Thyroid gland (tissue), 4 donors: ENCODE results near the gene CCT7. TPM values are rescaled to one million over a fixed set of nuclear protein-coding genes. Genes with fewer than 3 reads are reported as not detected.

Source experiments
- DNase-seq, 2 donors: peaks; one replicate each; pipeline ENCODE4 v3.0.0-alpha.2; 2019
- H3K27ac ChIP-seq, 3 donors: fragments of 200-600 bp; sonication (generic); 1 replicate in 2 of 3; 2 replicates in 1 of 3; pipeline ENCODE4 v1.5.1; 2016 to 2019; ENCODE audit warnings: mild to moderate bottlenecking in 1 of 3, moderate library complexity in 1 of 3
- H3K27me3 ChIP-seq: fragments of 200-600 bp; sonication (generic); one replicate; pipeline ENCODE4 v1.5.1; 2019
- H3K36me3 ChIP-seq, 2 donors: fragments of 200-600 bp; sonication (generic); one replicate each; pipeline ENCODE4 v1.5.1; 2016 to 2019
- H3K4me1 ChIP-seq, 2 donors: fragments of 200-600 bp; sonication (generic); one replicate each; pipeline ENCODE4 v1.5.1; 2017 to 2019
- H3K4me3 ChIP-seq, 3 donors: fragments of 200-600 bp; sonication (generic); replicated peaks in 1 of 3; 1 replicate in 2 of 3; 2 replicates in 1 of 3; pipeline ENCODE4 v1.5.1; 2016; ENCODE audit warnings: mild to moderate bottlenecking in 1 of 3
- H3K9me3 ChIP-seq: fragments of 200-600 bp; sonication (generic); one replicate; pipeline ENCODE4 v1.5.1; 2017
- CTCF ChIP-seq, 6 experiments: fragments of 200-600 bp in 3 of 6; fragments of 450-650 bp in 3 of 6; sonication (generic) in 3 of 6; IDR thresholded peaks; one replicate each; pipeline ENCODE4 v1.5.1; 2016 to 2019; ENCODE audit warnings: antibody characterized with exemption in 6 of 6, mild to moderate bottlenecking in 2 of 6, inconsistent platforms in 1 of 6, moderate library complexity in 1 of 6
- POLR2A ChIP-seq, 2 donors: fragments of 450-650 bp; IDR thresholded peaks; one replicate each; pipeline ENCODE4 v1.6.1; 2017; ENCODE audit warnings: antibody characterized with exemption in 2 of 2, mild to moderate bottlenecking in 2 of 2, moderate library complexity in 1 of 2
- WGBS, 2 donors: methylation state at CpG; one replicate each; pipeline ENCODE4 v1.1.5; 2017; 5-methylcytosine and 5-hydroxymethylcytosine counted together
- intact Hi-C: fragments of 100-400 bp; cut with DNase I; formaldehyde crosslinking; loops from one replicate; pipeline ENCODE4 v1.15.1; 2023
- total RNA-seq, 4 donors: library from RNA; depleted of rRNA; stranded (reverse); fragments of >200 nt; gene quantifications; one replicate each; pipeline ENCODE4 v1.2.3, GENCODE V29; 2016

The CCT7 gene
- total RNA-seq, 4 donors from 2014 or later = 160 to 205 (median 189) TPM

DNA sequence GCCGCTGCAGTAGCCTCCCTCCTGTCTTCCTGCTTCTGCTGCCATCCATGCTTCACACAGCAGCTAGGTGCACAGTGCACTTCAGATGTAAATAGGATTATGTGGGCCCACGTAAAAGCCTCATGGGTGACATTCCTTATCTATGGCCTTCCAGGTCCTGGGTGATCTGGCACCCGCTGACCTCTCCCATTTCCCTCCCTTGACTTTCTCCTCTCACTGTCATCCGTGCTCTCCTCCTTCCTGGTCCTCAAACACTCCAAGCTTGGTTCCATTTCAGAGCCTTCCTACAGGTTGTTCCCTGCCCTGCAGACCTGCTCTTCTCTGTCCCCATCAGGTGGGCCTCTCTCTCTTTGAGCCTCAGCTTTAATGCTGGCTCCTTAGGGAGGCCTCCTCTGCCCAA, 24.1 kb upstream of the CCT7 start:
- Histone ChIP-seq H3K4me1 (peaks cover 8 to 14% of the 10 kb centered on the region in 2 donors), H3K27me3 (peaks cover 11% of the 10 kb centered on the region), H3K27ac (no peak overlapping the region), H3K36me3 (no peaks in the 10 kb centered on the region), H3K9me3 (no peaks in the 10 kb centered on the region), H3K4me3 (no peak overlapping the region)
- 72 to 79% methylated on average over 4 of the region's 4 CpGs for WGBS, 2 donors
- TF ChIP-seq POLR2A (IDR thresholded peaks at IDR 0.05) = no peak
- no peak for TF ChIP-seq CTCF (IDR thresholded peaks at IDR 0.05)
- DNase-seq = no peak
- intact Hi-C loops = no loop called here

DNA sequence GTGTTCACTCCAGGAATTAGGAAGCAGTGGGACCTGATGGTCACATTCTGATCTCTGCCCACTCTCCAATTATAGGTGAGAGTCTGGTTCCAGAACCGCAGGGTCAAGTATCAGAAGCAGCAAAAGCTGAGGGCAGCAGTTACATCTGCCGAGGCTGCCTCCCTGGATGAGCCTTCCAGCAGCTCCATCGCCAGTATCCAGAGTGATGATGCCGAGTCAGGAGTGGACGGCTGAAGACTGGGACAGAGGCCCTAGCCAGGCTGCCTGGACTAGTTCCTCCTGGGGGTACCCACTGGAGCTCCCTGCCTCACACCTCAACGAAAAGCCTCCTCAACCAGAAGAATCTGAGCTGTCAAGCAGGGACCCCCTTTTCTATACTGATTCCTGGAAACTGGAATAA, 23.4 kb upstream of the CCT7 start:
- no peak for DNase-seq
- Histone ChIP-seq H3K27me3 (peaks cover 6% of the 10 kb centered on the region), H3K4me3 (no peak overlapping the region), H3K4me1 (peaks cover 12 to 17% of the 10 kb centered on the region in 2 donors), H3K9me3 (no peaks in the 10 kb centered on the region), H3K27ac (no peak overlapping the region), H3K36me3 (no peaks in the 10 kb centered on the region)
- TF ChIP-seq CTCF (IDR thresholded peaks at IDR 0.05) (no peak), POLR2A (IDR thresholded peaks at IDR 0.05) (no peak)
- WGBS, 2 donors = 89 to 92% methylated on average over 6 of the region's 6 CpGs
- intact Hi-C loops = no loop called here

DNA sequence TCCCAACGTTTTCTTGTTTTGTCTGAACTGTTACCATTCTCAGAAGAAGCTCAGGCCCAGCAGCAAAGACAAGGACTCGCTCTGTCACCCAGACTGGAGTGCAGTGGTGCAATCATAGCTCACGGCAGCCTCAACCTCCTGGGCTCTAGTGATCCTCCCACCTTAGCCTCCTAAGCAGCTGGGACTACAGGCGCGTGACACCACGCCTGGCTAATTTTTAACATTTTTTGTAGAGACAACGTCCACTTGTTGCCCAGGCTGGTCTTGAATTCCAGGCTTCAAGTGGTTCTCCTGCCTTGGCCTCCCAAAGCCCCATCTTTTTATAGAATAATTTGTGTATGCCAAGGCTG, 22.0 kb upstream of the CCT7 start:
- 52 to 53% methylated on average over 7 of the region's 7 CpGs for WGBS, 2 donors
- H3K4me1 ChIP-seq = peaks cover 12 to 17% of the 10 kb centered on the region in 2 donors
- no peak overlapping the region for H3K4me3 ChIP-seq
- TF ChIP-seq CTCF (IDR thresholded peaks at IDR 0.05) = no peak
- TF ChIP-seq POLR2A (IDR thresholded peaks at IDR 0.05) = no peak
- H3K36me3 ChIP-seq = no peaks in the 10 kb centered on the region
- H3K27me3 ChIP-seq = no peaks in the 10 kb centered on the region
- no peaks in the 10 kb centered on the region for H3K9me3 ChIP-seq
- intact Hi-C loops = no loop called here
- no peak for DNase-seq
- no peak overlapping the region for H3K27ac ChIP-seq

DNA sequence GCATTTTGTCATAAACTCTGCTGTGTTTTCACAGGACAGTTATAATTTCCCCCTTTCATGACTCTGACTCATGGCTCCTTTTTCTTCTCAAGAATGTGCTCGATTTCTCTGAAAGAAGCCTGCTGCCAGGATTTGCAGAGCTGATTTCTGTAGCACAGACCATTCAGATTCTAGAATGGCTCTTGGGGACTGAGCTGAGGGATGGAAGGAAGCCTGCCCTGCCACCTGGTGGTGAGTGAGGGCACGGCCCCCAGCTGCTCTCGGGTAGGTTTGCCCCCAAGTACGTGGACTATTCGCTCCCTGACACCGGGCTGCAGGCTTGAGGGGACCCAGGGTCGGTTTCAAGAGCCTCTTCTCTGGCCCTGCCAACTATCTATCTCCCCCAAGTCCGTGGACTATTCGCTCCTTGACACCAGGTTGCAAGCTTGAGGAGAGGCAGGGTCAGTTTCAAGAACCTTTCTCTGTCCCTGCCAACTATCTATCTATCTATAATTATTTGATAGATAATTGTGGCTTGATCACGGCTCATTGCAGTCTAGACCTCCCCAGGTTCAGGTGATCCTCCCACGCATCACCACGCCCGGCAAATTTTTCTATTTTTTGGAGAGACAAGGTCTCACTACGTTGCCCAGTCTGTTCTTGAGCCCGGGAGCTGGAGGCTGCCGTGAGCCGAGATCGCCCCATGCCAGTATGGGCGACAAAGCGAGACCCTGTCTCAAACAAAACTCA, 21.5 kb upstream of the CCT7 start:
- Histone ChIP-seq H3K4me3 (no peak overlapping the region), H3K36me3 (no peaks in the 10 kb centered on the region), H3K9me3 (no peaks in the 10 kb centered on the region), H3K4me1 (peaks cover 12 to 17% of the 10 kb centered on the region in 2 donors), H3K27ac (no peak overlapping the region), H3K27me3 (no peaks in the 10 kb centered on the region)
- intact Hi-C loops = no loop called here
- 55 to 58% methylated on average over 18 to 20 of the region's 20 CpGs for WGBS, 2 donors
- peak; percentile 73 to 95 (median 78) for TF ChIP-seq CTCF (IDR thresholded peaks at IDR 0.05)
- TF ChIP-seq POLR2A (IDR thresholded peaks at IDR 0.05) = no peak
- peak; percentile 68 to 72 for DNase-seq

- Histone ChIP-seq H3K9me3 (no peaks in the 10 kb centered on the region), H3K27ac (peak within 1 kb of the TSS in 2 of 3 donors; percentile 41 to 52), H3K4me3 (peak within 1 kb of the TSS; percentile 29 to 88 (median 43)), H3K36me3 (no peaks in the 10 kb centered on the region), H3K27me3 (no peaks in the 10 kb centered on the region), H3K4me1 (peaks cover 12 to 17% of the 10 kb centered on the region in 2 donors)
- WGBS, 2 donors = 0 to 1% methylated on average over 15 to 43 of the region's 64 CpGs
- intact Hi-C loops = no loop called here
- peak in 1 of 2 donors; percentile 44 for TF ChIP-seq POLR2A (IDR thresholded peaks at IDR 0.05)
- no peak for TF ChIP-seq CTCF (IDR thresholded peaks at IDR 0.05)
- DNase-seq = peak; percentile 77 to 82
Observed at GRCh38 chr2:73214120-73215035, 19.7 kb upstream of the CCT7 start, which contains the start of gene SMYD5. SMYD5 (plus strand) TSS chr2:73214245; CDS start chr2:73214267, 22 bp downstream.
